MM.1S (cell line): ENCODE results near the gene DNASE2B.

Experiments
- DNase-seq: peaks from one replicate; pipeline ENCODE4 v3.0.0-alpha.2; 2015
- H2AFZ ChIP-seq: fragments of 300-600 bp; sonication (generic); 2 replicates; pipeline ENCODE4 v1.6.0; 2016; ENCODE audit warnings: antibody characterized with exemption, low read length
- H3F3A ChIP-seq: fragments of 300-600 bp; sonication (generic); 2 replicates; pipeline ENCODE4 v1.6.1; 2016; ENCODE audit warnings: mild to moderate bottlenecking, antibody characterized with exemption, low read length, moderate library complexity, mixed read lengths; ENCODE audit not compliant: insufficient read depth
- H3K27ac ChIP-seq: fragments of 300-600 bp; sonication (generic); 2 replicates; pipeline ENCODE4 v1.5.1; 2016; ENCODE audit warnings: mild to moderate bottlenecking, low read length
- H3K27me3 ChIP-seq: fragments of 300-600 bp; sonication (generic); replicated peaks from 2 replicates; pipeline ENCODE4 v1.6.0; 2016; ENCODE audit warnings: low read length; ENCODE audit not compliant: insufficient read depth
- H3K36me3 ChIP-seq: fragments of 300-600 bp; sonication (generic); replicated peaks from 2 replicates; pipeline ENCODE4 v1.6.1; 2016; ENCODE audit warnings: mild to moderate bottlenecking, low read length, mixed read lengths; ENCODE audit not compliant: insufficient read depth
- H3K4me1 ChIP-seq: fragments of 300-600 bp; sonication (generic); 2 replicates; pipeline ENCODE4 v1.6.1; 2016; ENCODE audit warnings: low read length, mixed read lengths
- H3K4me2 ChIP-seq: fragments of 300-600 bp; sonication (generic); 2 replicates; pipeline ENCODE4 v1.6.0; 2016; ENCODE audit warnings: low read depth, low read length
- H3K4me3 ChIP-seq: fragments of 300-600 bp; sonication (generic); 2 replicates; pipeline ENCODE4 v1.5.1; 2016; ENCODE audit warnings: low read length, mixed read lengths
- H3K79me2 ChIP-seq: fragments of 300-600 bp; sonication (generic); 2 replicates; pipeline ENCODE4 v1.6.1; 2016; ENCODE audit warnings: mixed run types, low read length, mixed read lengths
- H3K9ac ChIP-seq: fragments of 300-600 bp; sonication (generic); 2 replicates; pipeline ENCODE4 v1.6.1; 2016; ENCODE audit warnings: low read length, mixed read lengths
- H3K9me2 ChIP-seq: fragments of 300-600 bp; sonication (generic); replicated peaks from 2 replicates; pipeline ENCODE4 v1.6.1; 2016; ENCODE audit warnings: mild to moderate bottlenecking, low read length, mixed read lengths; ENCODE audit not compliant: insufficient read depth
- H3K9me3 ChIP-seq: fragments of 300-600 bp; sonication (generic); replicated peaks from 2 replicates; pipeline ENCODE4 v1.6.1; 2016; ENCODE audit warnings: mild to moderate bottlenecking, low read length, mixed read lengths; ENCODE audit not compliant: insufficient read depth
- H4K20me1 ChIP-seq: fragments of 300-600 bp; sonication (generic); 2 replicates; pipeline ENCODE4 v1.6.1; 2016; ENCODE audit warnings: mild to moderate bottlenecking, low read length, moderate library complexity, mixed read lengths; ENCODE audit not compliant: insufficient read depth
- EZH2 ChIP-seq: fragments of 300-600 bp; sonication (generic); optimal IDR thresholded peaks from 2 replicates; pipeline ENCODE3; 2017; ENCODE audit warnings: low read depth, mild to moderate bottlenecking, antibody characterized with exemption, low read length, mixed read lengths
- EZH2phosphoT487 ChIP-seq: fragments of 300-600 bp; sonication (generic); IDR thresholded peaks from 2 replicates; pipeline ENCODE4 v1.6.1; 2018; ENCODE audit warnings: antibody characterized with exemption, low read length
- TF ChIP-seq, protein P1 (sequence below): fragments of 300-600 bp; sonication (generic); IDR thresholded peaks from 2 replicates; pipeline ENCODE4 v1.5.1; 2016; ENCODE audit warnings: antibody characterized with exemption, low read length, mixed read lengths

Gene DNASE2B

DNA sequence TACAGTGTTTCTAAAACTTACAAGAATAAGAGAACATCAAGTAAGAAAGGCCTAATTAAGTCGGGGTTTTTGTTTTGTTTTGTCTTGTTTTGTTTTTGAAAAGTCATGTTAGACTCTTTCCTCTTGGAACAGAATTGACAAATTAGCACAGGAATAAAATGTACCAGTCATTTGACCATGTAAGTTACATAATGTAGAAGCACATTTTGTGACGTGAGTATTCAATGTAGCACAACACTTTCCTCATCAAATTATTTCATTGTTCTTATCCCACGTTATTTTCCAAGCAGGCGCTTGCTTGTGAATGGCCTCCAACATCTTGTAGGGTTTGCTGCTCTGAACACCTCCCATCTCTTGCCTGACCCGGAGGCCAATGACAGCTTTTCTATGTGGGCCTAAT, 34.7 kb upstream of the DNASE2B start:
- H3K9me3 ChIP-seq = no peaks in the 10 kb centered on the region
- H3F3A ChIP-seq = no peaks in the 10 kb centered on the region
- H2AFZ ChIP-seq = no peak overlapping the region
- TF ChIP-seq EZH2 = no peak
- TF ChIP-seq, protein P1, sequence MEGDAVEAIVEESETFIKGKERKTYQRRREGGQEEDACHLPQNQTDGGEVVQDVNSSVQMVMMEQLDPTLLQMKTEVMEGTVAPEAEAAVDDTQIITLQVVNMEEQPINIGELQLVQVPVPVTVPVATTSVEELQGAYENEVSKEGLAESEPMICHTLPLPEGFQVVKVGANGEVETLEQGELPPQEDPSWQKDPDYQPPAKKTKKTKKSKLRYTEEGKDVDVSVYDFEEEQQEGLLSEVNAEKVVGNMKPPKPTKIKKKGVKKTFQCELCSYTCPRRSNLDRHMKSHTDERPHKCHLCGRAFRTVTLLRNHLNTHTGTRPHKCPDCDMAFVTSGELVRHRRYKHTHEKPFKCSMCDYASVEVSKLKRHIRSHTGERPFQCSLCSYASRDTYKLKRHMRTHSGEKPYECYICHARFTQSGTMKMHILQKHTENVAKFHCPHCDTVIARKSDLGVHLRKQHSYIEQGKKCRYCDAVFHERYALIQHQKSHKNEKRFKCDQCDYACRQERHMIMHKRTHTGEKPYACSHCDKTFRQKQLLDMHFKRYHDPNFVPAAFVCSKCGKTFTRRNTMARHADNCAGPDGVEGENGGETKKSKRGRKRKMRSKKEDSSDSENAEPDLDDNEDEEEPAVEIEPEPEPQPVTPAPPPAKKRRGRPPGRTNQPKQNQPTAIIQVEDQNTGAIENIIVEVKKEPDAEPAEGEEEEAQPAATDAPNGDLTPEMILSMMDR = no peak
- no peak for TF ChIP-seq EZH2phosphoT487
- peak overlapping the region; percentile 21; the same call in 1 of the 2 replicates for H3K4me2 ChIP-seq
- no peaks in the 10 kb centered on the region for H3K4me1 ChIP-seq
- H3K27ac ChIP-seq = no peak overlapping the region
- no peaks in the 10 kb centered on the region for H3K79me2 ChIP-seq
- no peak overlapping the region for H3K9ac ChIP-seq
- H3K9me2 ChIP-seq = no peaks in the 10 kb centered on the region
- H3K36me3 ChIP-seq = no peaks in the 10 kb centered on the region
- no peak overlapping the region for H3K4me3 ChIP-seq
- no peaks in the 10 kb centered on the region for H3K27me3 ChIP-seq
- no peaks in the 10 kb centered on the region for H4K20me1 ChIP-seq
- no peak for DNase-seq

DNA sequence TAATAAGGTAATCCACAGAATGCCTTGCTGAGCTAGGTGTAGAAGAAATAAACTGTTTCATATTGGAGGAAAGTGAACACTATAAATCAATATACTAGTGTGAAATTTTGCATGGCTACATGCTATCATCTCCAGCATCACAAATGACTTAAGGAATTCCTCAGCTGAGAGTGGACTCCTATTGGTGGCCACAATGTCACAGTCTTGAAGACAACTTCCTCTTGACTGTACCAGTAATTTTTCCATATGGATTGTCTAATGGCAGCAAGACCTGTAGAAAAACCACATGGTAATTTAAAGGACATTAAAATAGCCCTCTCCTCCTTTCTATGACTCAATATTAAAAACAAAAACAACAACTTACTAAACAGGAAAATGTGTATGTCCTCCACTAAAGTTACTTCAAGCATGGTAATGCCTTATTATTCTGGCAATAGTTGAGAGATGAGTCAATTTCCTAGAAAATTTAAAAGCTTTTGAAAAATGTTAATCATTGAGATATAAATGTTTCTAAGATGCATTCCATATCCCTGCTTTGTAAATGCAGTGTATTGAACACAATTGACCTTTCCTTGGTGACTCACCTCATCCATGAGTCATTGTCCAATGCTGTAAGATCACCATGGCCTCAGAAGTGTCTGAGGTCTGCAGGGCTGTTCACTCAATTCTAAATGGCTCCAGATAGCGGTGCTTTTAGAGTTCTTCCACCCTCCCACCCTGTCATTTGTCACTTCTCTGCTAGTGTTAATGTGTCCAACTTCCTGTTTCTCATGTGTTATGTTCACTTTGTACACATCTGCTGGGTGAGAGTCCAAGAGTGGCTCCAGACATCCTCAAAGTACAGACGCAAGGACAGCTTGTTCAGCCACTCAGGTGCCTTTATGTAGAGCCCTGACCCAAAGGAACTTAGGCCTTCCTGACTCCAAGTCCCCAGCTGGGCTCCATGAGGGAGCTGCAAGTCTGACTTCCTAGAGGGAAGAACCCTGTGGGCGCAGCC, 32.8 kb upstream of the DNASE2B start:
- no peak for DNase-seq
- H3K36me3 ChIP-seq = no peaks in the 10 kb centered on the region
- no peaks in the 10 kb centered on the region for H3K27me3 ChIP-seq
- no peaks in the 10 kb centered on the region for H3K9me3 ChIP-seq
- no peaks in the 10 kb centered on the region for H3K9me2 ChIP-seq
- no peaks in the 10 kb centered on the region for H3K79me2 ChIP-seq
- no peak overlapping the region for H3K27ac ChIP-seq
- H3K4me3 ChIP-seq = no peak overlapping the region
- H3K4me1 ChIP-seq = no peaks in the 10 kb centered on the region
- no peaks in the 10 kb centered on the region for H3F3A ChIP-seq
- no peak overlapping the region for H2AFZ ChIP-seq
- TF ChIP-seq EZH2 = no peak
- no peak for TF ChIP-seq EZH2phosphoT487
- TF ChIP-seq, protein P1 = no peak
- no peaks in the 10 kb centered on the region for H4K20me1 ChIP-seq
- H3K4me2 ChIP-seq = no peak overlapping the region
- no peak overlapping the region for H3K9ac ChIP-seq

DNA sequence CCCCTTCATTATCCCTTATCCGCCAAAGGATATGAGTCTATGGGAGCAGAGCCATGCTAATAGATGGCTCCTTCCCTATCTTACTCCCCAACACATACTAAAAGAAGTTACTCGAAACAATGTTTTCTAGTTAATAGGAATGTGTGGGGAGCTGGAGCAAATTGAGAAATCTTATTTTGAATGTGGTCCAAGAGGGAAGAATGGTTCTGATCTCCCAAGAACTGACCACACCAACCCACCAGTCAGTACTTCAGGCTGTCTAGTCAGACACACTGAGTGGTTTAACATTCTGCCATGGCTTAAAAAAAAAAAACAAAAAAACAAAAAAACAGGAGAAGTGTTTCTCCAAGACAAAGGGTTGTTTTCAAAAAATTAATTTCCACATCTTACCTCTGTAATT, 31.5 kb upstream of the DNASE2B start:
- H4K20me1 ChIP-seq = no peaks in the 10 kb centered on the region
- H3K9ac ChIP-seq = no peak overlapping the region
- H3K4me1 ChIP-seq = no peaks in the 10 kb centered on the region
- no peaks in the 10 kb centered on the region for H3K36me3 ChIP-seq
- H3F3A ChIP-seq = no peaks in the 10 kb centered on the region
- no peak for DNase-seq
- no peaks in the 10 kb centered on the region for H3K27me3 ChIP-seq
- no peaks in the 10 kb centered on the region for H3K9me3 ChIP-seq
- H3K79me2 ChIP-seq = no peaks in the 10 kb centered on the region
- no peak overlapping the region for H3K4me2 ChIP-seq
- H3K27ac ChIP-seq = no peak overlapping the region
- TF ChIP-seq EZH2phosphoT487 (no peak), EZH2 (no peak)
- TF ChIP-seq, protein P1 = no peak
- no peaks in the 10 kb centered on the region for H3K9me2 ChIP-seq
- no peak overlapping the region for H3K4me3 ChIP-seq
- H2AFZ ChIP-seq = no peak overlapping the region
